ENCODE data around the gene ADORA2A.

Gene ADORA2A

DNA sequence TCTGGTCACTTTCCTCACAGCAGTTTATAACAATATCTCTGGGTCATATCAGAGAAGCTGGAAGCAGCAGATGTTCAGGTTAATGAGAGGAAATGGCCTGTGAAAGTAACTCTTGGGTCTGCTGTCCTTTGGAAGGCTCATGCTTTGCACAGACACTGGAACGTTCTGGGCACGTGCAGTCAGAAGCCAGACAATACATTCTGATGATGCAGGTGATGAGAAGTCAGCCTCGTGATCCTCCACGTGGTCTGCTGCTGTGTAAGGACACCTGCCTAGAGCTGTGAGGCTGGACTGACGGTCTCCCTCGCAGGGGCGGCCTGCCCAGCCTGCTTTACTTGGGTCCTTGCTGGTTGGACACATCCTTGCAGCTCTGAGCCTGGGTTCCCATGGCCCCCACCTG is 18.8 kb upstream of the ADORA2A start:
- Histone ChIP-seq H3K9me3 (ENCODE audit: control insufficient read depth, insufficient read depth, low read length) (no peaks in the 10 kb centered on the region; the same call in 1 of the 2 replicates), H3K9ac (ENCODE audit: low read depth, low read length) (no peak overlapping the region), H3K4me1 (ENCODE audit: insufficient read depth, low read length) (no peaks in the 10 kb centered on the region), H3K36me3 (ENCODE audit: insufficient read depth, low read length) (peaks cover 5% of the 10 kb centered on the region; the same call in 1 of the 2 replicates)

DNA sequence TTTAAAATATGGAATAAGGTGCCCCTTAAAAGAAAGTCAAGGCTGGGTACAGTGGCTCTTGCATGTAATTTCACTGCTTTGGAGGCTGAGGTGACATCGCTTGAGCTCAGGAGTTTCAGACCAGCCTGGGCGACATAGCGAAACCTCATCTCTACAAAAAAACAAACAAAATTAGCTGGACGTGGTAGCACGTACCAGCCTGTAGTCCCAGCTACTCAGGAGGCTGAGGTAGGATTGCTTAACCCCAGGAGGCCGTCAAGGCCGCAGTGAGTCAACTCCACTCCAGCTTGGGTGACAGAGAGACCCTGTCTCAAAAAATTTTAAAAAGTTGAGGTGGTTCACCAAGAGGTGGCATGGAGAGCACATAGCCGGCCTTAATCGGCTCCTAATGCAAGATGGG is 17.7 kb upstream of the ADORA2A start:
- Histone ChIP-seq H3K9me3 (ENCODE audit: control insufficient read depth, insufficient read depth, low read length) (no peaks in the 10 kb centered on the region; the same call in 1 of the 2 replicates), H3K9ac (ENCODE audit: low read depth, low read length) (no peak overlapping the region), H3K4me1 (ENCODE audit: insufficient read depth, low read length) (no peaks in the 10 kb centered on the region), H3K36me3 (ENCODE audit: insufficient read depth, low read length) (peaks cover under 1% of the 10 kb centered on the region)

DNA sequence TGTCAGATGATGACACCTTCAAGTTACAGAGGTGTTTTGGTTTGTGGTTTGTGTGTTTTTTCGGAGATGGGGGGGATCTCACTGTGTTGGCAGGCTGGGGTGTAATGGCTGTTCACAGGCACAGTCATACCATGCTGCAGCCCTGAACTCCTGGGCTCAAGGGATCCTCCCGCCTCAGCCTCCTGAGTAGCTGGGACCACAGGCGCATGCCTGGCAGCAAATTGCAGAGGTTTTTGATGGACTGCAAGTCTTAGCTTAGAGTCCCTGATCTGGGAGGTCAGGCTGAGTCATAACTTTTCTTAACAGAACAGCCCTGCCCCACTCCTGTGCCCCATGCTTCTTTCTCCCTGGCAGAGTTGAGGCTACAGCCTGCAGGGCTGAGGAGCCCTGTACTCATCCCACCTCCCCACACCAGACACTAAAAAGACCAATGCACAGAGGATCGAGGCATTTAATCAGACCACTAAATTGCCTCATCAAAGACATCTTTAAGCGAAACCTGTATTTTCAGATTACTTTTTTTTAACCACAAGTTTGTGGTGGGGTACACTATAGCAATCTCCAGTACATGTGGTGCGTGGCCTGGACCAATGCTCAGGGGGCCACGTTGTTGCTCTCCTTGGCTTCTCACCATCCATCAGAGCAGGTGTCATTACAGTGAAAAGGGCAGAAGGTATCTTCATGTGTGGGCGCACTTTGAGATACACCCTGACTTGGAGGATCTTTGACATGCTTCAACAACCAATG is 17.1 kb upstream of the ADORA2A start:
- H3K9ac ChIP-seq (ENCODE audit: low read depth, low read length): no peak overlapping the region
- no peaks in the 10 kb centered on the region for H3K4me1 ChIP-seq (ENCODE audit: insufficient read depth, low read length)
- no peaks in the 10 kb centered on the region for H3K9me3 ChIP-seq (ENCODE audit: control insufficient read depth, insufficient read depth, low read length)
- peaks cover 2% of the 10 kb centered on the region for H3K36me3 ChIP-seq (ENCODE audit: insufficient read depth, low read length)

DNA sequence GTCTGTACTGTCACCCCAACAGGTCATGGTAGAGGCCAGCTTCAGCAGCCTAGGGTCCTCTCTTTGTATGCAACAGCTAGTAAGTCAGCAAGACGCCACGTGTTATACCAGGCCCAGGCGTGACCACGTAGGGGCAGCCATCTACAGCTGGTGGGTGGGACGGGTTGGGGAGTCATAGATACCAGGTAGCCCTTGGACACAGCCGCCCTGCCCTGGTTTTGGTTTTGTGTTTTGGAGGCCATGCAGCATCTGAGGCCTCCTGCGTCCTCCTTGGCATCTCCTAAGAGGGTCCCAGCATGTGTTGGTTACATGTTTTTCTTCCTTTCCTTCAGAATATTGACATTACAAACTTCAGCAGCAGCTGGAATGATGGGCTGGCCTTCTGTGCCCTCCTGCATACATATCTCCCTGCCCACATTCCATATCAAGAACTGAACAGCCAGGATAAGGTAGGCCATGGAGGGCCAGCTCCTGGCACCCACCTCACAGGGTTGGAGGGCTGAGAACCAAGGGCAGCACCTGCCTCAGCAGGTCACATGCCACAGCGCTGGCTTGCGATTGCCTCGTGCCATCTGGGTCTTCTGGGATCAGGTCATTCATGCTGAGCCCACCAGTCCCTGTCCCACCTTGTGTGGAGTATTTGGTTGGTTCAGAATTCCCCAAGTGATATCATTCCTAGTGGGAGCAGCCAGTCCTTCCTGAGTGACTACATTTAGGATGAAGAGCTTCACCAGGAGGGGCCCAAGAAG is 16.0 kb upstream of the ADORA2A start:
- Histone ChIP-seq H3K4me1 (ENCODE audit: insufficient read depth, low read length) (no peaks in the 10 kb centered on the region), H3K36me3 (ENCODE audit: insufficient read depth, low read length) (peaks cover 2% of the 10 kb centered on the region), H3K9me3 (ENCODE audit: control insufficient read depth, insufficient read depth, low read length) (no peaks in the 10 kb centered on the region), H3K9ac (ENCODE audit: low read depth, low read length) (no peak overlapping the region)

DNA sequence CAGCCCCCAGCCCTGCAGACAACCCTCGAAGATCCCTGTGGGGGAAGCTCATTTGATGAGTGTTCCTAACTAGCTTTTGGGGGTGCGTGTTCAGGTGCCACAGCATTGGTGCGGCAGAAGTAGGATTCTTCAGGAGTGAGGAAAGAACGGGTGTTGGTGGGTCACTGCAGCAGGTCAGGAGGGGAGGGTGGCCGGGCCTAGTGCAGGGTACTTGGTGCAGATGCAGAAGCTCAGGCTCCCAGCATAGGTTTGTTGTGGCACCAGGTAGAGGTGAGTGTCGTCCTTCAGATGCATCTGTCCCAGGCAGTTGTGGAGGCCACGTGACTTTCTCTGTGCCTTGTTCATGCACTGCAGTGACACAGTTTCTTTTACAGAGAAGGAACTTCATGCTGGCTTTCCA is 15.1 kb upstream of the ADORA2A start:
- Histone ChIP-seq H3K9ac (ENCODE audit: low read depth, low read length) (no peak overlapping the region), H3K9me3 (ENCODE audit: control insufficient read depth, insufficient read depth, low read length) (no peaks in the 10 kb centered on the region), H3K4me1 (ENCODE audit: insufficient read depth, low read length) (no peaks in the 10 kb centered on the region), H3K36me3 (ENCODE audit: insufficient read depth, low read length) (peaks cover 2% of the 10 kb centered on the region)

DNA sequence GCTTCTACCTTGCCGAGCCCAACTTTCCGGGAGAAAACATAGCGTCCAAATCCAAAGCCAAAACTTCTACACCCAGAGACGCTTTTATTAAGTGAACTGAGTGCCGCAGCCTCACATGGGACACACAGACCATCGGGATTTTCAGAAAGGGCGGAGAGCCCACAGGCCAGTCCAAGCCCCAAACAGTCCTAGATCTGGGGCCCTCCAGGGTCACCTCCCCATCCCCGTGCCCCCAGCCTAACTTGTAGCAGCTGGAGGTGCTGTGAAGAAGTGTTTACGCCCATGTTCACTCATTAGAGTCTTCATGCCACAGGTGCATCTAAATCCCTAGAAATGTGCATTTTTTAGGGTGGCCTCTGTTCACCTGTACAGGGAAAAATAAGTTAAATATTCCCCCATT is 14.1 kb upstream of the ADORA2A start:
- no peaks in the 10 kb centered on the region for H3K9me3 ChIP-seq (ENCODE audit: control insufficient read depth, insufficient read depth, low read length)
- H3K36me3 ChIP-seq (ENCODE audit: insufficient read depth, low read length): peaks cover 2% of the 10 kb centered on the region
- H3K4me1 ChIP-seq (ENCODE audit: insufficient read depth, low read length): no peaks in the 10 kb centered on the region

DNA sequence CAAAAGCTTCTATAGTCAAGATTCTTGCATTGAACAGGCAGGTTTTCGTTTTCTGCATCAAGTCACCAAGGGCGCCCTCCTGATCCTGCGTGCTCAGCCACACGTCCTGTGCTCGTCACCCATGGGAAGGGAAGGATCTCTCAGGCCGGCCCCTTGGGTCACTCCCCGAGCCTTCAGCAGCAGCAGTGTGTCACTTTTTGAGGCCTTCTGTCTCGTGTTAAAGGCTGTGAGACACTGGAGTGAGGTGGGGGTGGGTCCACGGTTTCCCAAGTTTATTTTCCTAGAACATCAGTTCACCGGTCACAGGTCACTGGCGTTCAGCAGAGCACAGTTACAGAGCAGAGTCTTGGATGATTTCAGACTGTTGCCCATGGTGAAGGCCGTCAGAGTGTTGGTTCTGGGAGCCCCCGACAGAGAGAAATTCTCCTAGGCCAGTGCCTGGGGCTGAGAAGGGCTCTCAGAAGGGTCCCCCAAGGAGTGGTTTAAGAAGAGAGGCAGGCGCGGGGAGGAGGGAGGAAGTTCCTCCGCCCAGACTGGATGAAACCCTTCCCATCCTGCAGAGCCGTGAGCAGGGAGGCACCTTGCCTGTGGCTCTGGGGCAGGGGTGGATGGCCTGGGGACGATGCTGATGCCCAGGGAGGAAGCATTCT is 13.5 kb upstream of the ADORA2A start:
- Histone ChIP-seq H3K36me3 (ENCODE audit: insufficient read depth, low read length) (peaks cover 2% of the 10 kb centered on the region), H3K9ac (ENCODE audit: low read depth, low read length) (no peak overlapping the region), H3K4me1 (ENCODE audit: insufficient read depth, low read length) (no peaks in the 10 kb centered on the region), H3K9me3 (ENCODE audit: control insufficient read depth, insufficient read depth, low read length) (no peaks in the 10 kb centered on the region)

More for the DNA sequence above, 14.1 kb upstream of the ADORA2A start:
- H3K9ac ChIP-seq (ENCODE audit: low read depth, low read length): no peak overlapping the region

DNA sequence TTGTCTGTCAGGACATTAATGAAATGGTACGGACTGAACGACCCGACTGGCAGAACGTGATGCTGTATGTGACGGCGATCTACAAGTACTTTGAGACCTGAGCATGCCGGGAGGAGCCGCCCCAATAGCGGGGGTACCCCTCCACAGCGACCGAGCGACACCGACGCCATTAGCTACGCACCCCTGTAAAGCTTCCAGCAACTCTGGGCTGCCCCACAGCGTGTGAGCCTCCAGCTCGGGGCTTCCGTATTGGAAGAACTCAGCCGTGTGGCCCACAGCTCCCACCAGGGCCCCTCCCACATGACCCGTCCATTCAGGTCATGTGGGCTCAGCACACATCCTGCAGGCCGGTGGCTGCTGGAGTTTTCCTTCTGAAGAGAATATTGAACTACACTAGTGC is 12.9 kb upstream of the ADORA2A start:
- no peaks in the 10 kb centered on the region for H3K9me3 ChIP-seq (ENCODE audit: control insufficient read depth, insufficient read depth, low read length)
- H3K4me1 ChIP-seq (ENCODE audit: insufficient read depth, low read length): no peaks in the 10 kb centered on the region
- H3K9ac ChIP-seq (ENCODE audit: low read depth, low read length): no peak overlapping the region
- peaks cover 2% of the 10 kb centered on the region for H3K36me3 ChIP-seq (ENCODE audit: insufficient read depth, low read length)

DNA sequence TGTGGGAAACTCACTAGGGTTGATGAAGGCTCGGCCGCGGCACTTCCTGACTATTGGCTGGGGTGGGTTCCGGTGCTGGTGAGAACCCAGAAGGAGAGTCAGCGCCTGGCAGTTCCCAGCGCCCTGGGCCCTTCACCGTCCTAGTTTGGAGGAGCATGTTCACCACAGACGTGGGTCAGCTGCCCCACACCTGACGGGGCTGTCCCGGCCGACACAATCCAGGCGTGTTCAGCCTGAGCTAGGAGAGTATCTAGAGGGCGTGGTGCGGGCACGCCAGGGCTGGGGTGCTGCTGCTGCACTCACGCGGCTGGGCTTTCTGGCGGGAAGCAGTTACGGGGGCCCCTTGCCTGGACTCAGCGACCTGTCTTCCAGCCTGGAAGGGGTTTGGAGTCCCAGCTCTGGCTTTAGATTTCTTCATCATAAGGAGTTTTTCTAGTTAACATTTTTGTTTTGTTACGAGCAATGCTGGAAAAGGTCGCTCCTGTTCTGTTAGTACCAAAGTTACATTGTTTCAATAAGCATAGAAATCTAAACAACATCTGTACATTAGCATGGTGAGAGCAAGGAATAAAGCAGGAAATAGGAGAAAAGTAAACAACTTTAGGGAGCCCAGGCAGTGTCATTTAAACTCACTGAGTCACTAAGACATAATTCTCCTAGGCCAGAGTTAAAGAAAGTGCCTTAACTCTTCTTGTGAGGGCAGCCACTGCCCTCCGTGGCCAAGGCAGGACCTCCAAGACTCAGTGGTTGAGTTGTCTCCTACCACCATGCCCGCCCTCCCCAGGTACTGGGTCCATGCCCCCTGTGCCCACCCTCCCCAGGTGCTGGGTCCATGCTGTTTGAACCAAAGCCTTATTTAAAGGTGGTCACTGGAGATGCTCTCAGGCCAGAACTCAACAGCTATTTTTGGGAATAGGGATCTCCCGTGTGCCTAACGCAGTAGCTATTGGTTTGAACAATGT is 12.1 kb upstream of the ADORA2A start:
- Histone ChIP-seq H3K36me3 (ENCODE audit: insufficient read depth, low read length) (peaks cover 2% of the 10 kb centered on the region), H3K4me1 (ENCODE audit: insufficient read depth, low read length) (no peaks in the 10 kb centered on the region), H3K9ac (ENCODE audit: low read depth, low read length) (no peak overlapping the region), H3K9me3 (ENCODE audit: control insufficient read depth, insufficient read depth, low read length) (no peaks in the 10 kb centered on the region)

DNA sequence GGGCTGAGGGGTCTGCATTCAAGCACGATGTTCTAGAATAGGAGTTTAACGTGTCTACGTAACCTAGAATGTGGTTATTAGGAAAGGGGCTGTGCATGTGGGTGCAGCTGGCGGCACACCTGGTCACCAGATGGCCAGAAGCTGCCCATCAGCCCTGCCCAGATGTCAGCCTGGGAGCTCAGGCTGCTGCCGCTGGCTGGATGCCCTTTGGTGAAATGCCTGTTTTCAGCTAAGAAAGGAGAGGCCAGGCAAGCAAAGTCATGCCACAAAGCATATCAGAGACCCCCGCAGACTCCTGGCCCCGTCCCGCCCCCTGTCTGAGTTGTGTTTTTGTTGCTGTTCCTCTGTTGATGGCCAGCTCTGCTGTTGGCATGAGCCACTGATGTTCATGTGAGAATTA is 11.3 kb upstream of the ADORA2A start:
- H3K9me3 ChIP-seq (ENCODE audit: control insufficient read depth, insufficient read depth, low read length): no peaks in the 10 kb centered on the region
- peaks cover 2% of the 10 kb centered on the region for H3K36me3 ChIP-seq (ENCODE audit: insufficient read depth, low read length)

DNA sequence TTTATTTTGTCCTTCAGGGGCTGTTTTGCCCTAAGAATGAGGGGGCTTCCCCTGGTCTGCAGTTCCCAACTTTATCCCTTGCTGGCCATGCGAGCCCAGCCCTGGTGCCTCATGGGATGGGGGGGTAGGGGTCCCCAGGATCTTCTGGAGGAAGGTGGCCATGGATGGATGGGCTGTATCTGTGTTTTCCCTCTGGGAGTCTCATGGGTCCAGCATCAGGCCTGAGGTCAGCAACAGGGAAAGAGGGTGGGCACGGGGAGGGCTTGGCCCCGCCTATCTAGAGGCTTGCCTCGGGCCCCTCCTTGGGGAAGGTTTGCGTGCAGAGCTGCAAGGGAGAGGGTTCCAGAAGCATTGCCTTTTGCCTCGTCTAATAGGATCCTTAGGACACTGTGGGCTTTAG is 10.8 kb upstream of the ADORA2A start:
- H3K4me1 ChIP-seq (ENCODE audit: insufficient read depth, low read length): no peaks in the 10 kb centered on the region
- H3K9me3 ChIP-seq (ENCODE audit: control insufficient read depth, insufficient read depth, low read length): no peaks in the 10 kb centered on the region
- peaks cover 2% of the 10 kb centered on the region for H3K36me3 ChIP-seq (ENCODE audit: insufficient read depth, low read length)
- no peak overlapping the region for H3K9ac ChIP-seq (ENCODE audit: low read depth, low read length)

More for the DNA sequence above, 11.3 kb upstream of the ADORA2A start:
- Histone ChIP-seq H3K4me1 (ENCODE audit: insufficient read depth, low read length) (no peaks in the 10 kb centered on the region), H3K9ac (ENCODE audit: low read depth, low read length) (no peak overlapping the region)

DNA sequence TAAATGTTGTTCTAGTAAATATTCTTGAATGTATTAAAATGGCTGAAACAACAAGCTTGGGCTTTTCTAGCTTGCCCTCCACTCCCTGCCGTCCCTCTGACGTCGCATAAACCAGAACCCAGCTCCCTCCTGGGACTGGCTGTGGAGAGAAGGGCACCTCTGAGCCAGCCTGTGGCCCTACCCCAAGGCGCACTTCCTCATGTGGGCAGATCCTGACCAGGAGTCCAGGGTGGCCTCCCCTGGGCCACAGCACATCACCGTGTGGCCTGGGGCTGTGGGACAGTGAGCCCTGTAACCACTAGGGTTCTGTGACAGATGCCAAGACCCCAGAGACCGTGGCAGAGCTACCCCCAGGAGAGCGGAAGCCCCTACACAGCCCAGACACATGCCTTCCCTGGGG is 10.2 kb upstream of the ADORA2A start:
- peaks cover 2% of the 10 kb centered on the region for H3K36me3 ChIP-seq (ENCODE audit: insufficient read depth, low read length)
- no peaks in the 10 kb centered on the region for H3K9me3 ChIP-seq (ENCODE audit: control insufficient read depth, insufficient read depth, low read length)
- no peak overlapping the region for H3K9ac ChIP-seq (ENCODE audit: low read depth, low read length)
- H3K4me1 ChIP-seq (ENCODE audit: insufficient read depth, low read length): no peaks in the 10 kb centered on the region

DNA sequence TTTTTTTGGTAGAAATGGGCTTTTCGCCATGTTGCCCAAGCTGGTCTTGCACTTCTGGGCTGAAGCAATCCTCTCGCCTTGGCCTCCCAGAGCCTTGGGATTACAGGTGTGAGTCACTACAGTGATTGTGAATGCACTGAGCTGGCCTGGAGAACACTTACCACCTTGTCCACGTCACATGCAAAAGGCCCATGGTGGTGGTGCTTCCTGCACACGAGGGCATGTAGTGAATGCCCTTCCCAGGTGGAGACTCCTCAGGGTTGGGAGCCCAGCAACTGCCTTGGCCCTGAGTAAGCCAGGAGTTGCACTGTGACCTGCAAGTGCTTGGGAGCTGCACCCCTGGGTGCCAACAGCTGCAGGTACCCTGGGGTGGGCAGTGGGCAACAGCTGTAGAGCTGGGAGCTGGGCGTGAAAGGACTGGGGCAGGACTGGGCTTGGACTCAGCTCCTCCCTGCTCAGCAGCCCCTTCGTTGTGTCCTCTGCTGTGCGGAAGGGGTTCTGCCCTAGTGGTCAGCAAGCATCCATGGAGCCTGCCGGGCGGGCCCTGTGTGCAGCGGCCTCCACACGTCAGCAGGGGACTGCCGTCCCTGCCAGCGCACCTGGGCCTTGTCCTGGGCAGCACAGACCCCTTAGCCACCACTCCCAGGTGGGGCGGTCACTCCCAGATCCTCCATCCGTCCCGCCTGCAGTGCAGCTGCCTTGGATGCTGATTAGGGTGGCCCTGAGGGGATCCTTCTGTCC is 9.3 kb upstream of the ADORA2A start:
- no peak overlapping the region for H3K9ac ChIP-seq (ENCODE audit: low read depth, low read length)
- no peaks in the 10 kb centered on the region for H3K9me3 ChIP-seq (ENCODE audit: control insufficient read depth, insufficient read depth, low read length)
- no peaks in the 10 kb centered on the region; the same call in 1 of the 2 replicates for H3K4me1 ChIP-seq (ENCODE audit: insufficient read depth, low read length)
- H3K36me3 ChIP-seq (ENCODE audit: insufficient read depth, low read length): peaks cover 2% of the 10 kb centered on the region

Measured in ES-I3 (cell line).